KMS-11 (cell line): ENCODE measurements around the gene FHOD3.

Experiments used
- H2AFZ ChIP-seq: fragments of 200-600 bp; sonication (generic); 2 replicates; pipeline ENCODE4 v1.6.1; 2016; ENCODE audit warnings: antibody characterized with exemption, mixed run types, low read depth
- H3K27ac ChIP-seq: fragments of 200-600 bp; sonication (generic); 2 replicates; pipeline ENCODE4 v1.6.1; 2016; ENCODE audit warnings: mild to moderate bottlenecking, mixed run types
- H3K27me3 ChIP-seq: fragments of 200-600 bp; sonication (generic); 2 replicates; pipeline ENCODE4 v1.6.1; 2017; ENCODE audit warnings: mild to moderate bottlenecking, low read depth, mixed run types, moderate library complexity; ENCODE audit not compliant: insufficient read depth
- H3K36me3 ChIP-seq: fragments of 200-600 bp; sonication (generic); 2 replicates; pipeline ENCODE4 v1.6.1; 2017; ENCODE audit warnings: mild to moderate bottlenecking, mixed run types; ENCODE audit not compliant: insufficient read depth
- H3K4me1 ChIP-seq: fragments of 200-600 bp; sonication (generic); 2 replicates; pipeline ENCODE4 v1.6.1; 2016; ENCODE audit warnings: mild to moderate bottlenecking, low read depth, mixed run types; ENCODE audit not compliant: poor library complexity, severe bottlenecking
- H3K4me2 ChIP-seq: fragments of 200-600 bp; sonication (generic); 2 replicates; pipeline ENCODE4 v1.7.0; 2016; ENCODE audit warnings: mild to moderate bottlenecking, mixed run types
- H3K4me3 ChIP-seq: fragments of 200-600 bp; sonication (generic); IDR thresholded peaks from 2 replicates; pipeline ENCODE4 v1.6.1; 2017; ENCODE audit warnings: low read depth, low read length, mixed read lengths; ENCODE audit not compliant: insufficient read depth
- H3K79me2 ChIP-seq: fragments of 200-600 bp; sonication (generic); 2 replicates; pipeline ENCODE4 v1.6.1; 2016; ENCODE audit warnings: low read depth, mixed run types; ENCODE audit not compliant: insufficient read depth
- H3K9ac ChIP-seq: fragments of 200-600 bp; sonication (generic); 2 replicates; pipeline ENCODE4 v1.6.1; 2016; ENCODE audit warnings: mild to moderate bottlenecking, mixed run types
- H4K20me1 ChIP-seq: fragments of 200-600 bp; sonication (generic); 2 replicates; pipeline ENCODE4 v1.6.1; 2016; ENCODE audit warnings: mild to moderate bottlenecking, mixed run types; ENCODE audit not compliant: insufficient read depth
- TF ChIP-seq, protein P1 (sequence below): fragments of 200-600 bp; sonication (generic); conservative IDR thresholded peaks from 2 replicates; pipeline ENCODE4 v1.6.1; 2017; ENCODE audit warnings: low read depth, mild to moderate bottlenecking, antibody characterized with exemption, low read length, moderate library complexity, mixed read lengths

FHOD3 gene

DNA sequence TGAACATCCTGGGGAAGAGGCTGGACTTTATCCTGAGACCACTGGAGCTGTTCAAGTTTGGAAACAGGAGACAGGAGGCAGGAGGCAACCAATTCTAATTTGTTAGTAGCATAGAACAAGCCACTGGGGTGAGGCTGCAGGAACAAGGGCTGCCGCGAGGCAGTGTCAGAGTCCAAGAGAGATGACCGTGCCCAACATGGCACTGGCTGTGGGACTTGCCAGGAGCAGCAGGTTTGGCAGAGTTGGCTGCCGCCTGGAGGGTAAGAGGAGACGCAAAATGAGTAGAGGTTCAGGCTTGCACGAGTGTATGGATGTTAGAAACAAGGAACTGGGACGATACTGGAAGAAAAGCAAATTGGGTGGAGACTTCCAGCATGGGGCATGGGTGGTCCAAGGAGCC, 362.8 kb downstream of the FHOD3 start:
- no peaks in the 10 kb centered on the region for H3K27me3 ChIP-seq
- no peak overlapping the region for H3K4me2 ChIP-seq
- no peak overlapping the region for H3K27ac ChIP-seq
- H3K36me3 ChIP-seq = no peaks in the 10 kb centered on the region
- TF ChIP-seq, protein P1, sequence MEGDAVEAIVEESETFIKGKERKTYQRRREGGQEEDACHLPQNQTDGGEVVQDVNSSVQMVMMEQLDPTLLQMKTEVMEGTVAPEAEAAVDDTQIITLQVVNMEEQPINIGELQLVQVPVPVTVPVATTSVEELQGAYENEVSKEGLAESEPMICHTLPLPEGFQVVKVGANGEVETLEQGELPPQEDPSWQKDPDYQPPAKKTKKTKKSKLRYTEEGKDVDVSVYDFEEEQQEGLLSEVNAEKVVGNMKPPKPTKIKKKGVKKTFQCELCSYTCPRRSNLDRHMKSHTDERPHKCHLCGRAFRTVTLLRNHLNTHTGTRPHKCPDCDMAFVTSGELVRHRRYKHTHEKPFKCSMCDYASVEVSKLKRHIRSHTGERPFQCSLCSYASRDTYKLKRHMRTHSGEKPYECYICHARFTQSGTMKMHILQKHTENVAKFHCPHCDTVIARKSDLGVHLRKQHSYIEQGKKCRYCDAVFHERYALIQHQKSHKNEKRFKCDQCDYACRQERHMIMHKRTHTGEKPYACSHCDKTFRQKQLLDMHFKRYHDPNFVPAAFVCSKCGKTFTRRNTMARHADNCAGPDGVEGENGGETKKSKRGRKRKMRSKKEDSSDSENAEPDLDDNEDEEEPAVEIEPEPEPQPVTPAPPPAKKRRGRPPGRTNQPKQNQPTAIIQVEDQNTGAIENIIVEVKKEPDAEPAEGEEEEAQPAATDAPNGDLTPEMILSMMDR = no peak
- H3K9ac ChIP-seq = no peak overlapping the region
- H4K20me1 ChIP-seq = no peaks in the 10 kb centered on the region
- no peaks in the 10 kb centered on the region for H3K4me1 ChIP-seq
- no peak overlapping the region for H2AFZ ChIP-seq
- H3K79me2 ChIP-seq = no peaks in the 10 kb centered on the region
- H3K4me3 ChIP-seq = no peak overlapping the region

- no peak overlapping the region for H3K4me2 ChIP-seq
- H3K27me3 ChIP-seq = no peaks in the 10 kb centered on the region
- H3K79me2 ChIP-seq = no peaks in the 10 kb centered on the region
- no peak overlapping the region for H3K4me3 ChIP-seq
- H3K36me3 ChIP-seq = no peaks in the 10 kb centered on the region
- TF ChIP-seq, protein P1 = no peak
- no peaks in the 10 kb centered on the region for H4K20me1 ChIP-seq
- no peak overlapping the region for H2AFZ ChIP-seq
- H3K4me1 ChIP-seq = no peaks in the 10 kb centered on the region
- no peak overlapping the region for H3K9ac ChIP-seq
- no peak overlapping the region for H3K27ac ChIP-seq
Measured at GRCh38 chr18:36661999-36662398, 364.5 kb downstream of the FHOD3 start.

DNA sequence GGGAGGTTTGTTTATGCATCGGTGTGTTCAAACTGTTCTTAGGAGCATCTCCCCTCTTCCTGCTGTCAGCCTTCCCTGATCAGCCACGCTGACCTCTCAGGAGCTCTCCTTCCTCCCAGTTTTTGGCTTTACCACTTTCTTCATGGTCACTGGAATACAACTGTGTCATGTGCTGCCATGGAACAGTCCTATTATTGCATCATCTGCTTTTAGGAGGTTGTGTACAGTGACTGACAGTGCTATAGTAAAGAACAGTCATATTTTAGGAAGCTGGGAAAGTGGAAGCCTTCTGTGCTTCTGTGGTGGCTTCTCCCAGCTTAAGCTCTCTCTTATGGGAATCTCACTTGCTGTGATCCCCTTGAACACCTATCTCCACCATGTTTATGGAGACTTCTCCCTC, 365.8 kb downstream of the FHOD3 start:
- H3K36me3 ChIP-seq = no peaks in the 10 kb centered on the region
- H3K4me1 ChIP-seq = no peaks in the 10 kb centered on the region
- no peaks in the 10 kb centered on the region for H3K27me3 ChIP-seq
- H3K4me2 ChIP-seq = no peak overlapping the region
- no peaks in the 10 kb centered on the region for H4K20me1 ChIP-seq
- H3K79me2 ChIP-seq = no peaks in the 10 kb centered on the region
- no peak overlapping the region for H3K27ac ChIP-seq
- H3K4me3 ChIP-seq = no peak overlapping the region
- no peak overlapping the region for H2AFZ ChIP-seq
- H3K9ac ChIP-seq = no peak overlapping the region
- TF ChIP-seq, protein P1 = no peak

- TF ChIP-seq, protein P1 = no peak
- H3K4me1 ChIP-seq = no peaks in the 10 kb centered on the region
- H3K27ac ChIP-seq = no peak overlapping the region
- no peak overlapping the region for H3K4me3 ChIP-seq
- H3K79me2 ChIP-seq = no peaks in the 10 kb centered on the region
- no peaks in the 10 kb centered on the region for H3K27me3 ChIP-seq
- no peaks in the 10 kb centered on the region for H3K36me3 ChIP-seq
- H3K9ac ChIP-seq = no peak overlapping the region
- no peaks in the 10 kb centered on the region for H4K20me1 ChIP-seq
- H3K4me2 ChIP-seq = no peak overlapping the region
- H2AFZ ChIP-seq = no peak overlapping the region
Measured at GRCh38 chr18:36665952-36666351, 368.4 kb downstream of the FHOD3 start.
